Endodermal cell (in vitro differentiated cells): ENCODE measurements around the gene SLPI. TPM values are rescaled to one million over a fixed set of nuclear protein-coding genes. Genes with fewer than 3 reads are reported as not detected.

Experiments used
- DNase-seq: peaks from one replicate; pipeline ENCODE4 v3.0.0-alpha.2; 2017
- H3K27ac ChIP-seq: 2 replicates; pipeline ENCODE4 v1.5.1; 2013; ENCODE audit warnings: mild to moderate bottlenecking, low read depth, low read length, moderate library complexity
- H3K27me3 ChIP-seq: 2 replicates; pipeline ENCODE4 v1.6.1; 2013; ENCODE audit warnings: mild to moderate bottlenecking, low read length, moderate library complexity; ENCODE audit not compliant: insufficient read depth, control insufficient read depth, poor library complexity, severe bottlenecking
- H3K36me3 ChIP-seq: 2 replicates; pipeline ENCODE4 v1.7.0; 2013; ENCODE audit warnings: mild to moderate bottlenecking, low read length, moderate library complexity; ENCODE audit not compliant: control insufficient read depth, insufficient read depth
- H3K4me1 ChIP-seq: one replicate; pipeline ENCODE4 v1.7.0; 2013; ENCODE audit warnings: low read length; ENCODE audit not compliant: control insufficient read depth, insufficient read depth
- H3K4me3 ChIP-seq: 2 replicates; pipeline ENCODE4 v1.5.1; 2013; ENCODE audit warnings: mild to moderate bottlenecking, low read length, moderate library complexity
- H3K9ac ChIP-seq: 2 replicates; pipeline ENCODE4 v1.6.1; 2013; ENCODE audit warnings: mild to moderate bottlenecking, low read length, moderate library complexity; ENCODE audit not compliant: poor library complexity, severe bottlenecking; ENCODE audit errors: extremely low read depth
- H3K9me3 ChIP-seq: 2 replicates; pipeline ENCODE4 v1.6.1; 2013; ENCODE audit warnings: mild to moderate bottlenecking, low read length, moderate library complexity; ENCODE audit not compliant: control insufficient read depth
- H3K27ac Mint-ChIP-seq: 2 replicates; pipeline ENCODE4 v1.8.0; 2020; ENCODE audit warnings: mixed read lengths
- H3K27me3 Mint-ChIP-seq: 2 replicates; pipeline ENCODE4 v1.8.0; 2021; ENCODE audit warnings: mild to moderate bottlenecking, mixed read lengths; ENCODE audit not compliant: insufficient read depth
- H3K36me3 Mint-ChIP-seq: 2 replicates; pipeline ENCODE4 v1.8.0; 2020; ENCODE audit warnings: low read depth, mixed read lengths
- H3K4me1 Mint-ChIP-seq: 2 replicates; pipeline ENCODE4 v1.8.0; 2020; ENCODE audit warnings: mixed read lengths
- H3K4me3 Mint-ChIP-seq: 2 replicates; pipeline ENCODE4 v1.8.0; 2020; ENCODE audit warnings: mild to moderate bottlenecking, moderate library complexity, mixed read lengths
- H3K9me3 Mint-ChIP-seq: 2 replicates; pipeline ENCODE4 v1.8.0; 2020; ENCODE audit warnings: mild to moderate bottlenecking, mixed read lengths
- CTCF ChIP-seq: fragments of 200-600 bp; sonication (generic); conservative IDR thresholded peaks from 2 replicates; pipeline ENCODE4 v1.5.0; 2021; ENCODE audit warnings: antibody characterized with exemption, mild to moderate bottlenecking
- WGBS, 2 experiments: methylation state at CpG; one replicate each; pipeline versions ENCODE4 v1.1.5 to v1.1.7; 2013; ENCODE audit warnings: missing lambda C conversion rate in 2 of 2, mixed read lengths in 1 of 2; ENCODE audit not compliant: insufficient coverage in 1 of 2, insufficient read length in 1 of 2; 5-methylcytosine and 5-hydroxymethylcytosine counted together
- long read RNA-seq, 4 experiments: library from polyadenylated mRNA in 2 of 4; library from RNA in 1 of 4; library from capped mRNA in 1 of 4; stranded (forward) in 3 of 4; unstranded in 1 of 4; transcript quantifications; one replicate each; pipeline ENCODE4 v2.0.0, GENCODE V29; 2020 to 2021; ENCODE audit warnings: inconsistent platforms in 1 of 4
- polyA plus RNA-seq, 2 experiments: library from polyadenylated mRNA; stranded (reverse); fragments of 50-300 nt; gene quantifications; one replicate each; pipeline ENCODE4 v1.2.3, GENCODE V29; 2013
- total RNA-seq, 2 donors: library from RNA; stranded (reverse); fragmentation: NEBNext Ultra II Directional in 1 of 2; extraction: Animal tissue kit (Norgen Biotek cat#: 25700) in 1 of 2; gene quantifications; 2 replicates in 1 of 2; 3 replicates in 1 of 2; pipeline ENCODE4 v1.2.1, GENCODE V29; 2021

Gene SLPI
- total RNA-seq: not detected
- 0.75 TPM for polyA plus RNA-seq (2013, experiment 1 of 2)
- not detected for polyA plus RNA-seq (2013, experiment 2 of 2)
- long read RNA-seq, experiment 1: 0 reads
- long read RNA-seq, experiment 2: 0 reads
- long read RNA-seq, experiment 3: 0 reads
- long read RNA-seq, experiment 4: 0 reads

- no peaks in the 10 kb centered on the region for H3K4me1 ChIP-seq
- no peak within 1 kb of the TSS for H3K4me3 ChIP-seq
- H3K9ac ChIP-seq: no peak within 1 kb of the TSS
- H3K9me3 Mint-ChIP-seq: no peaks in the 10 kb centered on the region
- no peak within 1 kb of the TSS for H3K4me3 Mint-ChIP-seq
- no peaks in the 10 kb centered on the region for H3K36me3 ChIP-seq
- 80 to 90% methylated on average over 2 to 7 of the region's 7 CpGs for WGBS, 2 experiments
- no peak within 1 kb of the TSS for H3K27ac ChIP-seq
- no peaks in the 10 kb centered on the region for H3K27me3 ChIP-seq
- no peak for TF ChIP-seq CTCF
- H3K36me3 Mint-ChIP-seq: no peaks in the 10 kb centered on the region
- H3K27ac Mint-ChIP-seq: no peak within 1 kb of the TSS
- no peak for DNase-seq
- no peaks in the 10 kb centered on the region for H3K9me3 ChIP-seq
- H3K27me3 Mint-ChIP-seq: peaks cover 13% of the 10 kb centered on the region
- peaks cover 8% of the 10 kb centered on the region for H3K4me1 Mint-ChIP-seq
Measured at GRCh38 chr20:45254383-45255262, at the start of gene SLPI. Gene SLPI, minus strand, starts transcription at chr20:45254564. Its CDS starts 21 bp downstream, at chr20:45254543.

- Mint-ChIP-seq H3K4me1 (peaks cover 16% of the 10 kb centered on the region), H3K27me3 (peaks cover 28% of the 10 kb centered on the region)
- 95 to 97% methylated on average over 43 to 47 of the region's 47 CpGs for WGBS, 2 experiments
Measured at GRCh38 chr20:45303586-45304463, 49.5 kb upstream of the SLPI start.

More at GRCh38 chr20:45303586-45304463, 49.5 kb upstream of the SLPI start:
- Mint-ChIP-seq H3K9me3 (no peaks in the 10 kb centered on the region), H3K27ac (no peak overlapping the region), H3K36me3 (no peaks in the 10 kb centered on the region), H3K4me3 (no peak overlapping the region)
- H3K27me3 ChIP-seq: no peaks in the 10 kb centered on the region
- H3K9me3 ChIP-seq: no peaks in the 10 kb centered on the region
- DNase-seq: no peak
- H3K9ac ChIP-seq: no peak overlapping the region
- no peak overlapping the region for H3K4me3 ChIP-seq
- no peaks in the 10 kb centered on the region for H3K36me3 ChIP-seq
- H3K4me1 ChIP-seq: peaks cover 4% of the 10 kb centered on the region
- no peak overlapping the region for H3K27ac ChIP-seq
- no peak for TF ChIP-seq CTCF
